ENCODE measurements around the gene CACNG4.
"Not testable (repeated sequence)": the region's sequence is repeated elsewhere in the genome, so short reads cannot be mapped to it uniquely, and the experiment has no call there.

CACNG4 gene

GRCh38 chr17:66964930-66965800 is 658 bp downstream of the CACNG4 start:
- peak; percentile 74 for DNase-seq

DNA sequence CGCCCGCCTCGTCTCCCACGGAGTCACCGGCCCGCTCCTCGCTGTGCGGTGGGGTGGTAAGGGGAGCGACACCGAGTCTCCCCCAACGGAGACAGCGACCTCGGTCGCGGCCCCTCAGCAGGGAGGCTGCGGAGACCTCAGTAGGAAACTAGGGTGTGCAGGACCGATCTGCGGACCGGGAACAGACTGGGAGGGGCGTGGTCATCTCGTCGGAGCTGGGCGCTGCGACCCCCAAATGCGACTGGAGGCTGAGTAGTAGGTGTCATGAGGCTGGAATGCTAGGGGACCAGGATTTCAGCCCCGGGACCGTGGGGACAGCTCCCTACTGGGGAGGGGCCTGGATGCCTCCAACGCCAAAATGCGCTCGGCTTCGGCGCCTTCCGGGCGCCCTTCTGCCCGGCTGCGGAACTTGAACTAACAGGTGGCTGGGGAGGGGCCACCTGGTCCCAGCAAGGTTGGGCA is 1.3 kb downstream of the CACNG4 start:
- no peak for DNase-seq

GRCh38 chr17:66966298-66966697 is 1.8 kb downstream of the CACNG4 start:
- DNase-seq = no peak

- no peak for DNase-seq
Observed at GRCh38 chr17:66966704-66967418, 2.4 kb downstream of the CACNG4 start.

DNA sequence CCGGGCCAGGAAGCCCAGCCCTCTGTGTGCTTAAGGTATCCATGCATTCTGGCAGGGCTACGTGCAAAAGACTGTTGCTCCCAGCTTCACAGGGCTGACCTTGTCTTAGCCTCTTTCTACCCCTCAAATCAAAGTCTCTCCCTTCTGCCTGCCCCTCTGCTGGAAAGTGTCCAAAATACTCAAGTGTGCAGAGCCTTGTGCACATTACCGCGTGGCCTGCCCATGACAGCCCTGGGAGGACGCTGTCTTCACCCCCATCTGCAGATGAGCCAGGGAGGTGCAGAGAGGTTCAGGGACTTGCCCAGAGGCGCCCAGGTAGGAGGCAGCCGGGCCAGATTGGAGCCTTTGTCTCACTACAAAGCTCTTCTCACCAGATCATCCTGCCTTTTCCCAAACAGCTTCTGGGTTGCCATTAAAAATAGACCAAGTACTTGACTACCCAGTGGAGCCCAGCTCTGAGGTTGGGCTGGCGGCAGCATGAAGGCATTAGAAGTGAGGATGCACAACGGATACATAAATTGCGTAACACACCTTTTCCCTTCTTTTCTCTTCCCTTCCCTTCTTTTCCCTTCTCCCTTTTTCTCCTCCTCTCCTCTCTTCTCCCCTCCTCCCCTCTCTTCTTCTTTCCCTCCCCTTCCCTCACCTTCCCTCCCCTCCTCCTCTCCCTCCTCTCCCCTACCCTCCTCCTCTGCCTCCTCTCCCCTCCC is 3.5 kb downstream of the CACNG4 start:
- DNase-seq = no peak

DNA sequence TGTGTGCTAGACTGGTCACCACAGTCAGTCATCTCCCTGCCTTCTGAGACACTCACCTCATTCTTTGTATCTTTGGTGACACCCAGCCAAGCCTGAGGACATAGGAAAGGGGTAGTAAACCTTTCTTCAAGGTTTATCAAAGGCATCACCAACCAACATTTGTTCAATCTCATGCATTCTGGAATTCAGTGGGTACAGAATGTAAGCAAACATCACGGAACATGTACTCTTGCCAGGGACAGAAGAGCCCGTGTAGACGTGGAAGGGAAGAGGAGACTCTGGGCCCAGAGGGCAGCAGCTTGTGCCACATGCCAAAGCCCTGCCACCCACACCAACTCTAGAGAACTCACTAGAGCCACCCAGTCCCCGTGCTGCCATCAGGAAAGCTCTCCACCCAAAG is 4.4 kb downstream of the CACNG4 start:
- no peak for DNase-seq

- no peak for DNase-seq
Observed at GRCh38 chr17:66970140-66970539, 5.6 kb downstream of the CACNG4 start.

DNA sequence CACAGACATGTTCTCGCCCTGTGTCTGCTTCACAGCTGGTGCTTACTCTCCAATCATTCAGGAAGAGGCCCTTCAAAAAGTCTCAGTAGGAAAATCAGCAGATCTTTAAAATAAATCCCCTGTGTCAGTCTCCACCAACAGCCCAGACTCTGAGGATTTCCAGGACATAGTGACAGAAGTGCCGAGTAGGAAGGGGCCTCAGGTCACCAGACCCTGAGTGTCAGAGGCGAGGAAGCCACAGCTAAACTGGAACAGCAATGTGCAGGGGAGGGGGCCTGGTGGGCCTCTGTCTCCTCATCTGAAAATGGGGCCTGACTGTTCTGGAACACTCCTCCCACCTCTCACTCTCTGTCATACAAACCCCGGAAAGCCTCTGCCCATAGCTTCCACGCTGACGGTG is 6.3 kb downstream of the CACNG4 start:
- DNase-seq = no peak

GRCh38 chr17:66971264-66971663 is 6.8 kb downstream of the CACNG4 start:
- no peak for DNase-seq

DNA sequence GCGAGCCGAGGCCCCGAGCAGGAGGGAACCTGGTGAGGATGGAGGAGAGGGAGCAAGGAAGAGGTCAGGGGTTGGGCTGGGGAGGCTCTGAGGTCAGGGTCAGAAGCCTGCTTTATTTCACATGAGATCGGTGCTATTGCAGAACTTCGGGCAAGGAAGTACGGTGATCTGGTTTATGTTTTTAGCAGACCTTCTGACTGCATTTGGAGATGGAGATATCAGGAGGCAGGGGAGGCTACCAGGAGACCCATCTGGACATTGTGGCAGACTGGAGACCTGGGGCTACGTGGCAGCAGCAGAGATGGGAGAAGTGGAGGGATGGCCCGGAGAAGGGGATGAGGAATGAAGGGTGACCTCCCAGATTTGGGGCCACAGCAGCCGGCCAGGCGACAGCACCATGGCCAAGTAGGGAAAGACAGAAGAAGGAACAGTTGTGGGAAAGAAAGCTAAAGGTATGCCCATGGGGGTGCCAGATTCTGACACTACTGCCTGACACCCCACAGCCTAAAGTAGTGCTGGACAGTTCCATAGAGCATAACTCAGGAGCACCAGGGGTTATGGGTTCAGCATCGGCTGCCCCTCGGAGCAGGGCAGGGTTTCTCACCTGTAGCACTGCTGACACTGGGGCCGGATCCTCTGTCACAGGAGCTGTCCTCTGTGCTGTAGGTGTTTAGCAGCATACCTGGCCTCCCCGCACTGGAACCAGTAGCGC is 7.4 kb downstream of the CACNG4 start:
- no peak for DNase-seq

DNA sequence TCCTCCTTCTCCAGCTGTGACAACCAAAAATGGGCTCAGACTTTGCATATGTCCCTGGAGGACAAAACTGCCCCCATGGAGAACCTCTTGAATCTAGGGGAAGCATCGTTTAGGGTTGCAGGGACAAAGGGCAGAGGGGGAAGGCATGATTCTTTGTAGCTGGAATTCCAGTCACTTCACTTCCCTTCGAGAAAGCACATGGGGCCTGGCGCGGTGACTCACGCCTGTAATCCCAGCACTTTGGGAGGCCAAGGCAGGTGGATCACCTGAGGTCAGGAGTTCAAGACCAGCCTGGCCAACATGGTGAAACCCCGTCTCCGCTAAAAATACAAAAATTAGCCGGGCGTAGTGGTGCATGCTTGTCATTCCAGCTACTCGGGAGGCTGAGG is 7.9 kb downstream of the CACNG4 start:
- not testable (repeated sequence) for DNase-seq

- DNase-seq = no peak
Observed at GRCh38 chr17:66975188-66975587, 10.7 kb downstream of the CACNG4 start.

DNA sequence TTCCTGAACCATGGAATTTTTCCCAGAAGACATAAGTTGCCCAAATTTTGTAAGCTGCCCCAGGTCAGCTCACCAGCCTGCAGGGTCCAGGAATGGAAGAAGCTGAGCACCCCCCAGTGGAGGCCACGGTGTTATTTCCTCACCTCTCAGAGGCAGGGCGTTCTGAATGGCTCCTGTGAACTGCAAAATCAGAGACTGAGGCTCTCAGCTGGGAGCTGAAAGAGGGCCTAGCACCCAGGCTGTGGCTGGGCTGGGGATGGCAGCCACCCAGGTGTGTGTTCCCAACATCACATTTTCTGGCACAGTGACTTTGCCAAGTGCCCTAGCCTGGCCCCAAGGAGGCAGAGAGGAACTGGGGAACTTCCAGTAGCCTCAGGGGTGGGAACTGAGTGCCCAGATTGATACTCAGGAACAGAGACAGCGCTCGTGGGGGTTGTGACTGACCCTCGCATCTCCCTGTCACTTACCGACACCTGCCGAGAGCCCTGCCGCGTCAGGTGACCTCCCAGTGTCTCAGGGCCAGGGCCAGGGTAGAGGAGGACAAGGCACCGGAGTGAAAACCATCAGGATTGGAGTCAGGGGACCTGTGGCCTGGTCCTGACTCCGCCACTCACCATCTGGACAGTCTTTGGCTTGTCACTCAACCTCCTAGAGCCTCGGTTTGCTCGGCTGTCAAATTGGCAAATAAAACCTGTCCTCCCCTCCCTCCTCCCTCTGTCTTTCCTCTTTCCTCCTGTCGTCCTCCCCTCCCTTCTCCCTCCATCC is 11.3 kb downstream of the CACNG4 start:
- no peak for DNase-seq

DNA sequence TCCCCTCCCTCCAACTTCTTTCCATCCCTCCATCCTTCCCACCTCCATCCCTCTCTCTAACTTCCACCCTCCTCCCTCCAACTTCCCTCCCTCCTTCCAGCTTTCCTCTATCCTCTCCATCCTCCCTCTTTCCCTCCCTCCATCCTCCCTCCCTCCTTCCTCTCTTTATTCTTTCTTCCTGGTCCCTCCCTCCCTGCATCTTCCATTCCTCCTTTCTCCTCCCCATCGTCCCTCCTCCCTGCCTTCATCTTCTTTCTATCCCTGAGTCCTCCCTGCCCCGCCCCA is 11.8 kb downstream of the CACNG4 start:
- no peak for DNase-seq

- DNase-seq = no peak
Observed at GRCh38 chr17:66976781-66977201, 12.3 kb downstream of the CACNG4 start.

DNA sequence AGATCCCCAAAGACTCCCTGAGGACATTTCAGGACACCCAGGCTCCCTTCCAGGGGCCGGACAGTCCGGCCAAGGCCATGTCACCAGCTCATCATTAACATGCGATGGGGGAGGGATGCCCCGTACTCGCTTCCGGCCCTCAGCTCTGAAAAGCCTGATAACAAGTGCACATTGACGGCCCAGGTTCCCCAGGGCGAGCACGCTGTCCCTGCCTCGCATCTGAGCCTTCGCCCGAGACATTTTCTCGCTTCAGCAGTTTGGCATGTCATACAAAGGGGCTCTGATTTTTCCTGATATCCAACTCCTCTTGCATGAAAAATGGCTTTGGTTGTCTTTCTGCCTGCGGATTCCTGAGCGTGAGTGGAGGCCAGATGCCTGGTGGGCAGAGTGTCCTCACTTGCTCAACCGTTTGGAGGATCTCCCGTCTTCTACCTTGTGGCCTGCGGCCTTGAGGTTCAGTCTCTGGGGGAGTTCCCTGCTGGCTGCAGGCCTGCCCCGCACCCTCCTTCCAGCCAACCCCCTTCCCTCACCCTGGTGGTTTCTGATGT is 14.1 kb downstream of the CACNG4 start:
- DNase-seq = no peak

DNA sequence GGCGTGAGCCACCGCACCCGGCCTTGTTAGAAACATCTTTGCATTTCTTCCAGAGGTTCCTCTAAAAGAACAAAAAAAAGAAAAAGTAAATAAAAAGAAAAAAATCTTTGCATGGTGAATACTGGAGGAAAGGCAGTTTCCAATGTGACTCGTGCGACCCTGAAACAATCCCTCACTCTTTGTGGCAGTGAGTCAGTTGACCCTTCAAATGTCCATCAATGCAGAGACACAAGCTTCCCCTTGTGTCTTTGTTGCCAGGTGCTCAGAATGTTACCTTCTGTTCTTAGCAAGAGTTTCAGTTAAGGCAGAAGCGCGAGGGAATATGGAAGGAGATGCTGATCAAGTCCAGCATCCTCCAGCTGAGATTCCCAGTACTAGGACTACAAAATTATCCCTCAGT is 16.4 kb downstream of the CACNG4 start:
- DNase-seq = no peak

DNA sequence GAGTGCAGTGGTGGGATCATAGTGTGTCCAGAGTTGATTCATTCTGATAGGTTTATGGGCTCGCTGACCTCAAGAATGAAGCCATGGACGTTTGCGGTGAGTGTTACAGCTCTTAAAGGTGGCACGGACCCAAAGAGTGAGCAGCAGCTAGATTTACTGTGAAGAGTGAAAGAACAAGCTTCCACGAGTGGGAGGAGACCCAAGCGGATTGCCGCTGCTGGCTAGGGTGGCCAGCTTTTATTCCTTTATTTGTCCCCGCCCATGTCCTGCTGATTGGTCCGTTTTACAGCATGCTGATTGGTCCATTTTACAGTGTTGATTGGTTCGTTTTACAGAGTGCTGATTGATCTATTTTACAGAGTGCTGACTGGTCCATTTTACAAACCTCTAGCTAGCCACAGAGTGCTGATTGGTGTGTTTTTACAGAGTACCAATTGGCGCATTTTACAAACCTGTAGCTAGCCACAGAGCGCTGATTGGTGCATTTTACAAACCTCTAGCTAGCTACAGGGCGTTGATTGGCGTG is 17.5 kb downstream of the CACNG4 start:
- no peak for DNase-seq

DNA sequence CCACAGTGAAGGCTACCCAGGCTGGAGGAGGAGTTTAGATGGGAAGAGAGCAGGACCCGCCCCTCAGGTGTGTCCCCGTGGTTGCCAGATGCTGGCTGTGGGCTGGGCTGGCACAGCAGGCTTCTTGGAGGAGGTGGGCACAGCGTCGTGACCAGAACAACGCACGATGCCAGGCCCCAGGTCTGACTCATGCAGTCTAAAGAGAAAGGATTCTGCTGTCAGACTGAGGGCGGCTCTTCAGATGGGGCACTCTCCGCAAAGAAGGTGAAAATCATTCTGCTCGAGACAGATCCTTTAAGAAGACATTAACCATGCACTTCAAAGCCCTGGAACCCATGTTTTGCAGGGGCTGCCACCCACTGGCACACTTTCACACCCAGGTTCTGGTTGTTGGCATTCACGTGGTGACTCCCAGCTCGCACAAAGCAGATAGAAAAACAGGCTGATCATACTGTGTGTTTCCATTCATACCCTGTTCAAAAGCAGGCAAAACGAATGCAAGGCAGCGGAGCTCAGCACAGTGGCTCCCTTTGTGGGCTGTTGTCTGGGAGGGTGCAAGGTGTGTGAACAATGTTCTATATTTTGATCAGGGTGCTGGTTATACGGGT is 19.0 kb downstream of the CACNG4 start:
- DNase-seq = no peak

DNA sequence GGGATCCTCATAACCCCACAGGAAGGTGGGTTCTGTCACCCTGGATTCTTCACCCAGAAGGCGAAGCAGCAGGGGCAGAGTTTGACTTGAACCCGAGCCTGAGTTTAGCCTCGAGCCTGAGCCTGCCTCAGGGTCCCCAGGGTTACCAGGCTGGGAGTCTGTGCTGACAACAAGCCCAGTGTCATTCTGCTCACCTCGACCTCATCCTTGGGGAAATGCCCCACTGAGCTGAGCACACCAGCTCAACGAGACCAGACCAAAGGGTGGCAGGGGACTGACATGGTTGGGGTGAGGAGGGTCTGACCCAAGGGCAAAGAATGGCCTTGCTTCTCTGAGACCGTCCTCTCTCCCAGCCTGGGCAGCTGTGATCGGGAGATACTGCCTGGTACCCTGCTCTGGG is 20.2 kb downstream of the CACNG4 start:
- DNase-seq = no peak
